Activated CD4-positive, alpha-beta memory T cell treated with anti-CD3 and anti-CD28 coated beads, Interleukin-2, amount 10 ng/mL, durations not matched to agents 7 days and 5 days (primary cell): ENCODE results near the gene MRPS11. TPM values are rescaled to one million over a fixed set of nuclear protein-coding genes. Genes with fewer than 3 reads are reported as not detected.

Experiments
- total RNA-seq, 2 experiments: library from RNA; stranded (reverse); gene quantifications; one replicate each; pipeline ENCODE4 v1.2.3, GENCODE V29; 2021

MRPS11 gene
- total RNA-seq, 2 experiments from 2014 or later: 48.5 to 50.3 TPM

Other genes with a start within 250 kb of the MRPS11 start
- not detected for gene NTRK3, start 211.0 kb upstream of the MRPS11 start, total RNA-seq
- gene MRPL46, start 320 bp upstream of the MRPS11 start, total RNA-seq: 10 to 100 TPM; 20.3 to 23.9 TPM
- 1 to 10 TPM; 3.0 to 3.3 TPM for gene DET1, start 79.0 kb downstream of the MRPS11 start, total RNA-seq
- gene AEN, start 153.6 kb downstream of the MRPS11 start, total RNA-seq: 10 to 100 TPM; 32.7 to 33.5 TPM
- 100 to 1,000 TPM; 337 to 338 TPM for gene ISG20, start 171.3 kb downstream of the MRPS11 start, total RNA-seq